HG02981 (cell line): ENCODE data around the gene NBPF11.
"Not testable (repeated sequence)": the region's sequence is repeated elsewhere in the genome, so short reads cannot be mapped to it uniquely, and the experiment has no call there.

Source experiments
- ATAC-seq: cut with Tn5 transposase; IDR thresholded peaks from one replicate; pipeline ENCODE4 v1.9.1; 2021; ENCODE audit warnings: mild to moderate bottlenecking, moderate library complexity; ENCODE audit not compliant: unreplicated experiment

The NBPF11 gene

DNA sequence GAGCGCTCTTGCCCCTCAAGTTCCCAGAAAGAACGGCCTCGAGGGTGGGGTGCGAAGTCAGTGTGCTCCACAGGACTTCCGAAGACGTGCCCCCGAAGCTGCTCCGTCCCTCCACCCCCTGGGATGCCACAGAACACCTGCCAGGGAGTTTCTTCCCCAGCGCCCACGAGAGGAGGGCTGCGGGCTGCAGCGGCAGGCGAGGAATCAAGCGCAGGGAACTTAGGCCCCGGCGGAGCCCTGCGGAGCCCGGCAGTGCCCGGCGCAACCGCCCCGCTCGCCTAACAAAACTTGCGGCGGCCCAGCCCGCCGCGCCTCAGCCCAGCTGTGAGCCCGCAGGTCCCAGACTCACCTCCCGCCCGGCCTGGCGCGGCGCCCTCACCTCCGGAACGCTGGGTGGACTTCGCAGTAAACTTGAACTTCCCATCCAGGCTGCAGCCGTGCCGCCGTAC is 686 bp downstream of the NBPF11 start:
- peak; percentile 18 for ATAC-seq

DNA sequence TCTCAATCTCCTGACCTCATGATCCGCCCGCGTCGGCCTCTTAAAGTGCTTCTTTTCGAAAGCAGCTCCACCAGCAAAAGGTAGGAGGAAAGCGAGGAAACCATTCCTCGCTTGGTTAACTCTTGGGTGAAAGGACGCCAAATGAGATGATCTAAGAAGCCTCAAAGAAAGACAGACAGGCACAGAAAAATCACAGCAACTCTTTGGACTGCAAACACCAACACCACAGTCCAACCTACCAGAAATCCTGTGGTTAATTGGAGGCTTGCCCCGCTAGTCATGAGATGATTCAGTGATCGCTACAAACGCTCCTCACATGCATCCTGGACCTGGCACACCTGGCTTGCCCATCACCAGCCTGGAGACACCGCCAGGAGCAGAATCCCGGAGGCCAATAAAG is 1.1 kb downstream of the NBPF11 start:
- ATAC-seq = not testable (repeated sequence)

DNA sequence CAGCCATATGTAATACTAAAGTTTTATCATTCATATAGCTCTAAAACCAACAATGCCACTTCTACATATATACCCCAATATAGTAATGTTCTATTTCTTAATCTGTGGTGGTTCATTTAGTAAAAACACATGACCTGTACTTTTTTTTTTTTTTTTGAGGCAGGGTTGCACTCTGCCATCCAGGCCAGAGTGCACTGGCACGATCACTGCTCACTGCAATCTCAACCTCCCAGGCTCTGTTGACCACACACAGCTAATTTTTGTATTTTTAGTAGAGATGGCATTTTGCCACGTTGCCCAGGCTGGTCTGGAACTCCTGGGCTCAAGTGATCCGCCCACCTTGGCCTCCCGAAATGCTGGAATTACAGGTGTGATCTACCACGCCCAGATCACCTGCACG is 2.1 kb downstream of the NBPF11 start:
- ATAC-seq = not testable (repeated sequence)

DNA sequence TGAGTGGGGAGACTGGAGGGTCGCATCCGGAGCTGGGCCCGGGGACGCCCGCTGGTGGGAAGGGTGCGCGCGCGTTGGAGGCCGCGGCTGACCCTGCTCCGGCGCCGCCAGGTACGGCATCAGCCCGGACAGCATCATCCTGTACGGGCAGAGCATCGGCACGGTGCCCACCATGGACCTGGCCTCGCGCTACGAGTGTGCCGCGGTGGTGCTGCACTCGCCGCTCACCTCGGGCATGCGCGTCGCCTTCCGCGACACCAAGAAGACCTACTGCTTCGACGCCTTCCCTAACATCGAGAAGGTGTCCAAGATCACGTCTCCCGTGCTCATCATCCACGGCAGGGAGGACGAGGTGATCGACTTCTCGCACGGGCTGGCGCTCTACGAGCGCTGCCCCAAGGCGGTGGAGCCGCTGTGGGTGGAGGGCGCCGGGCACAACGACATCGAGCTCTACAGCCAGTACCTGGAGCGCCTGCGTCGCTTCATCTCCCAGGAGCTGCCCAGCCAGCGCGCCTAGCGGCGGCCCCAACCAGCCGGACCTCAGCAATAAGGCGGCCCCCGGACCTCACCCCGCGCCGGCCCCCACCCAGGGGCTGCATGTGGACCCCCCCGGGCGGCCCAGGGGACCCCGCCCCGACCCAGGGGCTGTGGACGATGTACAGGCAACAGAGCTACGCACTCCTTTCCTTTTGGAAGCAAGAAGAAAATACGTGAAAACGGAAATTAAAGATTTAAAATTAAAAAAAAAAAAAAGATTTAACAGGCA is 2.8 kb downstream of the NBPF11 start:
- not testable (repeated sequence) for ATAC-seq

DNA sequence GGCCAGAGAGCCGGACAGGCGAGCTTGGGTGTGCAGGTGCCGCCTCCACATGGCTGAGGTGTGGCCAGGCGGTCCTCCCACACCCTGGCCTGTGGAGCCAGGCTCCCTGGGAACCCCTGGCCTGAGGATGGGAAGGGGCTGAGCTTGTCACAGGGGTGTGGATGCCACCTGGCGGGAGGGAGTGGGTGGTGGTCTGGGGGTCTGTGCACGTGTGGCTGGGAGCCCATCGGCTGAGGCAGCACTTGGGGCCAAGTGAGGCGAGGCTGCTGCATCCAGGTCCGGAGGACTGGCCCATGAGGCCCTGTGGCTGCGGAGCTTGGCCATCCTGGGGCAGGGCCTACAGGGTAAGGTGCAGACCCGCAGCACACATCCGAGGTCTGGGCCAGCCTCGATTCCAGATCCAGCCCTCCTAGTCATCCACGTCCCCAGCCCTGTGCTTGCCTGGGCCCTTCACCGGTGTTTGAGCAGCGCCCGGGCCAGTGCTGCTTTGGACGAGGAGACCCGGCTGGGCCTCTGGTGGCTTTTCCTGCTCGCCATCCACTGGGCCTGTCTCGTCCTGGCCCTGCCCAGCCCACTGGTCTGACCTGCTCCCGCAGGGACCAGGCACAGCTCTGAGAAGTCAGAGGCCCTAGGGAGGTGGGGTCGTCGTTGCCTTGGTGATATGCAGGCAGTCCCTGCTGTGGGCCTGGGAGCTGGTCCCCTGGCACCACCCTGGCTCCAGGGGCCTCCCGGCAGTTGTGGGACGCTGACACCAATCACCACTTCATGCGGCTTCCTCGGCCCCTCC is 4.8 kb downstream of the NBPF11 start:
- ATAC-seq = not testable (repeated sequence)

DNA sequence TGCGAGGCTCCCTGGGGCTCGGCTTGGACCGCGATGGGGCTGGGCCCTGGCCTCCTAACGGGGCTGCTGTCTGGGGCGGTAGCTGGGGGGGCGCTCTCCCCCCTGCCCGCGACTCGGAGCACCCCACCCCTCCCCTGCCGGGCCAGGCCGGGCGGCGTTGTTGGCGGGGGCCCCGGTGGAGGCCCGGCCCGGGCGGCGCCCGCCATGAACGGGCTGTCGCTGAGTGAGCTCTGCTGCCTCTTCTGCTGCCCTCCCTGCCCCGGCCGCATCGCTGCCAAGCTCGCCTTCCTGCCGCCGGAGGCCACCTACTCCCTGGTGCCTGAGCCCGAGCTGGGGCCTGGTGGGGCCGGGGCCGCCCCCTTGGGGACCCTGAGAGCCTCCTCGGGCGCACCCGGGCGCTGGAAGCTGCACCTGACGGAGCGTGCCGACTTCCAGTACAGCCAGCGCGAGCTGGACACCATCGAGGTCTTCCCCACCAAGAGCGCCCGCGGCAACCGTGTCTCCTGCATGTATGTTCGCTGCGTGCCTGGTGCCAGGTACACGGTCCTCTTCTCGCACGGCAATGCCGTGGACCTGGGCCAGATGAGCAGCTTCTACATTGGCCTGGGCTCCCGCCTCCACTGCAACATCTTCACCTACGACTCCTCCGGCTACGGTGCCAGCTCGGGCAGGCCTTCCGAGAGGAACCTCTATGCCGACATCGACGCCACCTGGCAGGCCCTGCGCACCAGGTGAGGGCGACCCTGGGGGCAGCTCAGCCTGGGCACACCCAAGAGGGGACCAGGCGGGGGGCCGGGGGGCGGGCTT is 5.7 kb downstream of the NBPF11 start:
- not testable (repeated sequence) for ATAC-seq

DNA sequence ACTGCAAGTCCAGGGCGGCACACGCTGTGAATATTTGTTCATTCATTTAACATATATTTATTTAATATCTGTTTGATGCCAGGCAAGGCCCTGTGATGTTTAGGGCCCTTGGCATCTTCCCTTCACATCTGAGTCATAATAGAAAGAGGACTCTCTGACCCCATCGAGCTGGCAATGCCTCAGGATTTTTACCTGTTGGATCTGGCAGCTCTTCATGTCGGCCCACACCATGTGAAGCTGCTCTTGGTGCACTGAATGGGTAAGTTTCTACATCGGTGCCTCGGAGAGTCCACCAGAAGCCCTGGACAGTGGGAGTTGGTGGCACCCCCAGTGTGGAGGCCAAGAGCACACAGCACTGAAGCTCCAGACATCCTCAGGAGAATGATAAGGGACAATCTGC is 8.9 kb downstream of the NBPF11 start:
- not testable (repeated sequence) for ATAC-seq

DNA sequence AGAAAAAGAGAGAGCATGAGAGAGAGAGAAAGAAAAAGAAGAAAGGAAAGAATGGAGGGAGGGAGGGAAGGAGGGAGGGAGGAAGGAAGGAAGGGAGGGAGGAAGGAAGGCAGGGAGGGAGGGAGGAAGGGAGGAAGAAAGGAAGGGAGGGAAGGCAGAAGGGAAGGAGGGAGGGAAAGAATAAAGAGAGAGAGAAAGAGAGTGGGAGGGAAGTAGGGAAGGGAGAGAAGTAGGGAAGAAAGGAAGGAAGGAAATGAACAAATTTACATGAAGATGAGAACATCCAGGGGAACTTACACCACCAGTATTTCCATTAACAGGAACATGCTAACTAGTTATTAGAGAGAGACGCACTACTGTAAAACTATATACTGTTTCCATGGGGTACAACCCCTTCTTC is 10.1 kb downstream of the NBPF11 start:
- ATAC-seq = not testable (repeated sequence)

DNA sequence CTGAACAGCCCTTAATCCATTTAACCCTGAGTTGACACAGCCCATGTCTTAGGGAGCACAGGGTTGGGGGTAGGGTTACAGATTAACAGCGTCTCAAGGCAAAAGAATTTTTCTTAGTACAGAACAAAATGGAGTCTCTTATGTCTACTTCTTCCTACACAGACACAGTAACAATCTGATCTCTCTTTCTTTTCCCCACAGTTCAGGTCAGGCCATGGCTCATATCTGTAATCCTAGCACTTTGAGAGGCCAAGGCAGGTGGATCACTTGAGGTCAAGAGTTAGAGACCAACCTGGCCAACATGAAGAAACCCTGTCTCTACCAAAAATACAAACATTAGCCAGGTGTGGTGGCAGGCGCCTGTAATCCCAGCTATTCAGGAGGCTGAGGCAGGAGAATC is 13.5 kb downstream of the NBPF11 start:
- ATAC-seq = not testable (repeated sequence)

DNA sequence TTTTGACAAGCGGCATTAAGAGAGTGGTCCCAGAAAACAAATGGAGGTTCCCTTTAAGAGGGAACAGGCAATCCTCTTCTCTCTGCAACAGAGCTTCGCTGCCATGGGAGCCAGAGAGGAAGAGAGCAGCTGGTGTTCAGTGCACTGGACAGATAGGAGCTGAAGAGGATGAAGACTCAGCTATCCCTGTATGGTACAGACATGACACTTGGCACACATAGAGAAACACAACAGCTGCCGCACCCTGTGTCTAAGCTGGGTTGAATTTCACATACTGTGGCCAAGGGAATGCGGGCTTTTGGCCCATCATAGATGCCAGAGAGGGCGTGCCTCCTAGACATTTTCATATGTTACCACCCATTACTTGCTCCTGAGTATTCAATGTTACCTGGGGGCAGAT is 29.7 kb downstream of the NBPF11 start:
- not testable (repeated sequence) for ATAC-seq

DNA sequence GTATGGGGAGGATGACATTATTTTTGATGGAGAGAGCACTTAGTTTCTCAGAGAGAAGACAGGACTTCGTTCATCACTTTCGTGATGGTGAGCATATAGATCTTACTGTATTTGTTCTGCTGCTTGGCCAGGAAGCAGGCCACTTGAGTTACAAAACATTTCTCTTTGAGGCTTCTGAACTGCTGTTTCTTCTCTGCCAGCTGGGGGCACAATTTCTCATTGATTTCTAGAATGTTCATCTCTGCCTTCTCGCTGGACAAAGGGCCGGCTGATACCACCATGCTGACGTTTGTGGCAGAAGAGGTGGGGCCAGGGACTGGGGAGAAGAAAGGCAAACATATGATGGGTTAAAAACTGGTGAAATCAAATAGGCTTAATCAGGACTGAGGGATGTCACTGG is 31.7 kb downstream of the NBPF11 start:
- ATAC-seq = not testable (repeated sequence)

DNA sequence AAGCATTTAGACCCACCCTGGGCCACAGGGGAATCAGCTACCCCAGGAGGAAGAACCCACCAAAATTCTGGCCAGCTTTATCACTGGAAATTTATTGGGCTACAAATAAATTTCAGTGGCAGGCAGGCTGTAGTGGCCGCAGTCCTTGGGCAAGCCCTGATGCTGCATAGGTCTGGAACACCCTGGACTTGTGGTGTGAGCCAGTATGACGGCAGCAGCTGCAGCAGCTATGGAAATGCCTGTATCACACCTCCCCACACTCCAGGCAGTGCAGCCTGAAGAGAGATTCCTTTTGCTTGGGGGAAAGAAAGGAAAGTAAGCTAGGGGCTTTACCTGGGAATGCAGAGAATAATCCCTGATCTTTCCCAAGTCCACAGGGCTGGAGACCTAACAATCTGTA is 56.3 kb downstream of the NBPF11 start:
- not testable (repeated sequence) for ATAC-seq

DNA sequence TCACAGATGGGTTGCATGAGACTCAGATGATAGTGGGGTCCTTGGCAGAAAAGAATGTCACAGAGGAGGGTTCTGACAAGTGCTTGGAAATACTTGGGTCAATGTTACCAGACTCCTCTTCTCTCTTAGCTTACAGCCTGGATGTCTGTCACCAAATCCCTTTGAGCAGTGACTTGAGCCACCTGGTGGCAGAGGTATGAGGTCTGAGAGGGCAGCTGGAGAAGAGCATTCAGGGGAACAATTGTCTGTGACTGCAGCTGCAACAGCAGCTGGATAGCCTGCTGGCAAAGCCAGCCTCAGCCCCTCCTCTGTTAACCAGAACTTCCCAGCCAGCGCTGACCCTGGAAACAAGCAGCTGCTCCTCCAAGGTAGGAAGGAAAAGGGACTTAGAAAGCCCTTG is 65.9 kb downstream of the NBPF11 start:
- ATAC-seq = not testable (repeated sequence)

DNA sequence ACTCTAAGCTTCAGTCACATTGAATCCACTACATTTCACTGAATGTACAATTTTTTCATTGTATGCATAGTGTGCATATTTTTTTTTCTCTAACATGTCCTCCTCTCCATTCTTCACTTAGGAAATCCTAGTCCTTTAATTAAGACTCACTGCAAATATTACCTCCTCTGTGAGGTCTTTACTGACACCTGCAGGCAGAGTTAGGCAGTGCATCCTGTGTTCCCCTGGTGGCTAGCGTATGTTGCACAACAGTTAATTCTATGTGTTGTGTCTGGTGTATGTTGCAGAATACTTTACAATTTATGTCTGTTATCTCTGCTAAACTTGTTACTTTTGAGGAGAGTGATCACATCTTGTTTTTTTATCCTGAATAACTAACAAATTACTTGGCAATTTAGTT is 70.9 kb downstream of the NBPF11 start:
- ATAC-seq = peak; percentile 76

DNA sequence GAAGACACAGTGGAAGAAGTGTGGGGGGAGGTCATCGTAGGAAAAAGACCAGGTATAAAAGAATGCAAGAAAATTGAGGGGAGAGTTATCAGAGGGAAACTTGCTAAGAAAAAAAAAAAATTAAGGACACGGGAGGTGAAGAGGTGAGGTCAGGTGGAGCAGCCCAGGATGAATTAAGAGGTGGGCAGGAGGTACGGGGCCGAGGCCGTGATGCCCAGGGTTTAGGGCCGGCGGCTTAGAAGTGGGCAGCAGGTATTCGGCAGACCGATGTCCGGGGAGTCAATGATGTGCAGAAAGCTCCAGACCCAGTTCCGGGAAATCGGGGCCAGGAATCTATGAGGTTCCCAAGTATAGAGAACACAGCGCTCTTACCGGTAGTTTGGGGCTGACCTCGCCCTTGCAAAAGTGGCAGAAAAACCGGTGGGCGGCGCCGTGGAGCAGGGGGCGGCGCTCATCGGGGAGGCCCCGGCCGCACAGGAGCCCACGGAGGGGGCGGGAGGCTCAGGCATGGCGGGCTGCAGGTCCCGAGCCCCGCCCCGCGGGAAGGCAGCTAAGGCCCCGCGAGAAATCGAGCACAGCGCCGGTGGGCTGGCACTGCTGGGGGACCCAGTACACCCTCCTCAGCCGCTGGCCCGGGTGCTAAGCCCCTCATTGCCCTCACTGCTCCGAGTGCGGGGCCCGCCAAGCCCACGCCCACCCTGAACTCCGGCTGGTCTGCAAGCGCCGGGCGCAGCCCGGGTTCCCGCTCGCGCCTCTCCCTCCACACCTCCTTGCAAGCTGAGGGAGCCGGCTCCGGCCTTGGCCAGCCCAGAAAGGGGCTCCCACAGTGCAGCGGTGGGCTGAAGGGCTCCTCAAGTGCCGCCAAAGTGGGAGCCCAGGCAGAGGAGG is 73.2 kb downstream of the NBPF11 start:
- ATAC-seq = not testable (repeated sequence)

DNA sequence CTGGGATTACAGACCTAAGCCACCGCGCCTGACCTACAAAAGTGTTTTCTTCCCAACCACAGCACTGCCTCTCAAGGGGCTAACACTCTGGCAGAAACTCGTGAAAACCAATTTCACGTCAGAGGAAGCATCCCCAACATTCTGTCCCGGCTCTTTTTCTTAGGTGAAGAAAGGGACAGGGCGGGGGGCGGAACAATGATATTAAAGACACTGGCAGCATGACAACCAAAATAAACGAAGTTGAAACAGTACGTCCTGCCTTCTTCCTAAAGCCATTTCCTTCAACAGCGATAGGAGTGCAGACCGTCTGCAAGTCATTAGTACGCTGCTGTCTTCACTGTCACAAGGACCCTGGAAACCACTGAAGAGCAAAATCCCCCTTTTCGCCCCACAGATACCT is 74.0 kb downstream of the NBPF11 start:
- not testable (repeated sequence) for ATAC-seq

DNA sequence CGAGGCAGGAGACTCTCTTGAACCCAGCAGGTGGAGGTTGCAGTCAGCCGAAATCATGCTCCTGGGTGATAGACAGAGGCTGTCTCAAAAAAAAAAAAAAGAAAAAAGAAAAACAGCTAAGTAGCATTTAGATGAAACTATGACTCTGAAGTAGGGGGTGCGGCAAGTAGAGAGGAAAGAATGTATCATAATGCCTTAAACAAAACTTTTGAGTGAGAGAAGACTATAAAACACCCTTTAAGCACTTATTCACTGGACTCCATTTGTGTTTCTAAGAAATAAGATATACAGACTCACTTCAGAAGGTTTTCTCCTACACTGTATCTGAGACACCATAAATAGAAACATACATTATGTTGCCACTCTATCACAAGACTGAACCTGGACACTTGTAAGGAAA is 74.6 kb downstream of the NBPF11 start:
- ATAC-seq = not testable (repeated sequence)

DNA sequence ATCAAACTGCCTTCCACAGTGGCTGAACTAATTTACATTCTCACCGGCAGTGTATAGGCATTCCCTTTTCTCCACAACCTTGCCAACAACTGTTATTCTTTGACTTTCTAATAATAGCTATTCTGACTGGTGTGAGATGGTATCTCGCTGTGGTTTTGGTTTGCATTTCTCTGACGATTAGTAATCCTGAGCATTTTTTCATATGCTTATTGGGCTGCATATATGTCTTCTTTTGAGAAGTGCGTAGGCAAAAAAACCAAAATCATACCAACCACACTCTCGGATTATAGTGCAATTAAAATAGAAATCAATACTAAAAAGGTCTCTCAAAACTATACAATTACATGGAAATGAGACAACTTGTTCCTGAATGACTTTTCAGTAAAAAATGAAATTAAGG is 78.7 kb downstream of the NBPF11 start:
- ATAC-seq = not testable (repeated sequence)

DNA sequence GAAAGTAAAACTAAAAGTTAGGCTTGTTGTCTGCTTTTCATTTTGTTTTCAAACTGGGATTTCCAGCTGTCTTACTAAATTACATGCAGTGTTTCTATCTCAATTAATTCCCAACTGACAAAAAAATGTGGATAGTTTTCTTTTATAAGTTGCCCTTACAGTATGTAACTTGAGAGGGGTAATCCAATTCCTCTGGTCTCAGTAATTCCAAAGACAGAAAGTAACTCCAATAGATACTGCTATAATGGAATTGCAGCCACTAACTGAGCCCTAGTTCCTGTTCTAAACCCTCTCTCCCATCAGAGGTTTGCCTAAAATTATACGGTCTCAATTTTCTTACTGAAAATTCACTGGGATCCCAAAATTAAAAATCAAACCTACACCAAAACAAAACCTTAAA is 83.5 kb downstream of the NBPF11 start:
- not testable (repeated sequence) for ATAC-seq

DNA sequence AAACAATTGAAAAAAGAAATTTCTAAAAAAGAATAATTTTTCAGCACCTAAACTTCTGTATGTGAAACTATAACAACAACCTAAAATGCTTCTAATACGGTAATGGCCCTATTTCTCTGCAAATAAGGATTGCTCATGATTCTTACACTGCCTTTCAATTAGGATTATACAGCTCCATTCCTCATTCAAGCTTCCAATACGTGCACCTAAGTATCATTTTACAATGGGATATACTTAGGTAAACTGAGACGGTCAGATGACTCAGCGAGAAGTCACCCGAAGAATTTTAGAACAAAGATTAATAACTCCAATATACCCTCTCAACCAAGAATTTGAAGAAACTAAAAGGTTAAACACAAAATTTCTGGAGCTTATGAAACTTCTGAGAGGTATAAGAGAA is 83.9 kb downstream of the NBPF11 start:
- not testable (repeated sequence) for ATAC-seq
